GM19351 (cell line): ENCODE results near the gene MUC13.

Experiments
- ATAC-seq: cut with Tn5 transposase; IDR thresholded peaks from one replicate; pipeline ENCODE4 v1.9.1; 2021; ENCODE audit warnings: mild to moderate bottlenecking, moderate library complexity; ENCODE audit not compliant: unreplicated experiment

Gene MUC13

DNA sequence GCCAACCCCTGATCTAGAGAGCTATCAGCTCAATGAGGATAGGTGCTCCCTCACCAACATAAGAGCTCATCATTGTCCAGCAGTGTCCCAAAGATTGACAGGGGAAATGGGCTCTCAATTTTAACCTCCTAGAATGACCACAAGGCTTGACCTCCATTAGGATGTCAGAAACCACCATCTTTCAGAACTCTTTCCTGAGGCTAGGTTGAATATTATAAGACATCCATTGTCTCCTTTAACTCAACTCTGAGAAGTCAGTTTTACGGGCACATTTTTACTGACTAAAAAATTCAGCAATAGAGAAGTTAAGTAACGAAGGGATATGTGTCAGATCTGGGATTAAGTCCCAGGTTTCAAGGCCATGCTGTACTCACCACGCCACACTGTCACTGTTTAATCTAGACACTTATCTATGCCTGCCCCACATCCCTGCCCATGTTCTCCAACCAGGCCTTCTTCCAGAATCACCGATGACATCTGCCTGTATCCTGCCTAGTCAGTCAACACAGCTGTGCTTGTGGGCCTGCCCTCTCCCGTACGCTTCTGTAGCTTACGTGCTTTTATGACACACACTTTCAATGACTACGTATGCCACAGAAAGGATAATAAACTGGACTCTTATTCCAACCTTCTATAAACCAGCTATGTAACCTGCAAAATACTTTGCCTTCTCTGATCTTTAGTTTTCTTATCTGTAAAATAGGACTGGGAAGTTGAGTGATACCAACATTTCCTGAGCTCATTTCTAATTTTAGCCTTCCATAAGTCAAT is 17.1 kb upstream of the MUC13 start:
- ATAC-seq = no peak

DNA sequence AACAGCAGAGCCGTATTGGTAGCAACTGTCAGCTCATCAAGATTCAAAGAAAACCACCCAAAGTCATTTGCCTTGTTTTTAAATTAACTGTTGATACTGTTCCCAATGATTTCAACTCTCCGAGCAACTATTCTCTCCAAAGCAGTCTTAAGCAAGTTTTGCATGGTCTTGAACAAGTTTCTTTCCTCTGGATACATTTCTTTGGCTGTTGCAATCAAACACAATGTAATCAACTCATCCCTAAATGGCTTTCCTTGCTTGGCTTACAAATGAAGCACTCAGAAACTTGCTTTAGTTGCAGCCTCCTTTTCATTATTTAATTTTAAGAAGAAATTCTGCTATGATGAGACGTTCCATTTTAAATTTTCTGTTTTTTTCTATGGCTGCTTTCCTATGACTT is 15.5 kb upstream of the MUC13 start:
- no peak for ATAC-seq

DNA sequence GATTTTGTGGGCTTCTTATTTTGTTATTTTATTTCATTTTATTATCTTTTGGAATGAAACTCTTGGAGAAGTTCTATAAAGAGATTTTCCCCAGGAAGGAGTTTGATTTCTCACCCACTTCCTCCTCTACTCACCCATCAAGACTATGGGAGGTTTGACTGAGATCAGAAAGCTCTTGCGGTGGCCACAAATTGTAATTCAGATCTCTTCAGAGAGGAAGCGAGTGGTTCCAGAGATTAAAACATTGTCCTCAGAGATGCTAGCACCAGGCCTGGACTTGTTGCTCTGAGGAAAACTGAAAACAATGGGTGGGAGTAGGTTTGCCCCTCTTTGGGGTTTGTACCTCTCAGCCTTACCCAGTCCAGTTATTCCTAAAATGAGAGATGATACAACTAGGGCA is 8.1 kb upstream of the MUC13 start:
- ATAC-seq = no peak

GRCh38 chr3:124941771-124942170 is 7.2 kb upstream of the MUC13 start:
- no peak for ATAC-seq

DNA sequence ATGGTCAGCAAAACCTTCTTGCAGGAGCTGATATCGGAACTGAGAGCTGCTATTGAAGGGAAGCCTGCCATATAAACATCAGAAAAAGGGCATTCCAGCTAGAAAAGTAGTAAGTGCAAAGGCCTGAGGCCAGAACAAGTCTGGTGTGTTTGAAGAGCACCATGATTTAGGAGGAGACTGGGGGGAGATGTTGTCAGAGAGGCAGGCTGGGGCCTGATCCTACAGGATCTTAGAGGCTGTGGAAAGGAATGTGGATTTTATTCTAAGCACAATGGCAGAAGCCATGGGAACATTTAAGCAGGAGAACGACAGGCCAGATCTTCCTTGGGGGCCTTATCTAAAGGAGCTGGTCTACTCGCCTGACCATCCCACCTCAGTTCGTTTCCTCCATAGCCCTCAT is 5.1 kb upstream of the MUC13 start:
- no peak for ATAC-seq

GRCh38 chr3:124938896-124939295 is 4.3 kb upstream of the MUC13 start:
- ATAC-seq = no peak

DNA sequence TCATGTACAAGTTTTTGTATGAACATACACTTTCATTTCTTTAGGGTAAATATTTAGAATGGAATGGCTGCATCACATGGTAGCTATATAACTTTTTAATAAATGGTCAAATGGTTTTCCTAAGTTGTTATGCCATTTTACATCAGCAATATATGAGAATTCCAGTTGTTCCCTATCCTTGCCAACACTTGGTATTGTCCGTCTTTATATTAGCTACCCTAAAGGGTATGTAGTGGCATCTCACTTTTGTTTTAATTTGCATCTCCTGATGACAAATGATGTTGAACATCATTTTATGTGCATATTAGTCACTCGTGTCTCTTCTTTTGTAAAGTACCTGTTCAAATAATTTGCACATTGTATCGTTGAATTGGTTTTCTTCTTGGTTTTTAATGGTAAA is 2.5 kb upstream of the MUC13 start:
- ATAC-seq = no peak

DNA sequence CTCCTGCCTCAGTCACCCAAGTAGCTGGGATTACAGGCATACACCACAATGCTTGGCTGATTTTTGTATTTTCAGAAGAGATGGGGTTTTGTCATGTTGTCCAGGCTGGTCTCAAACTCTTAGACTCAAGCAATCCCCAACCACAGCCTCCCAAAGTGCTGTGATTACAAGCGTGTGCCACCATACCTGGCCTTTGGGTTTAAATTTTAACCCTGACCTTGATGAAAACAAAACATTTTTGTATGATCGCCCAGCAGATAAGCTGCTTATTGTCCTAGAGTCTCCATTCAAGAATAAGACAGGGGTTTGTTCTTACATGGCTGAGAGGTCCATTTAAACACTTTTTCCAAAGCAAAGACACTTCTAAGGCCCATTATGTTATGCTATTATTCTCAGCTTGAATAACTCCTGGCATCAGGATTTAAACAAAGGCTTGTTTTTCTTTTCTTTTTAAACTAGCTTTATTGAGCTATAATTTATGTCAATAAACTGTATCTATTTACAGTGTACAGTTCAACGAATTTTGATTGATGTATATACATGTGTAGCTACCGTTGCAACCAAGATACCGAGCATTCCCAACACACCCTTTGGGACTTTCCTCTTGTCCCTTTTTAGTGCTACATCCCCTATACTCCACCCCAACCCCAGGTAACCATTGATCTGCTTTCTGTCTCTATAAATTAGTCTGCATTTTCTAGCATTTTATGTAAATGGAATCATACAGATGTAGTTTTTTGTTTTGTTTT is 1.4 kb upstream of the MUC13 start:
- ATAC-seq = no peak

GRCh38 chr3:124935264-124935663 is 713 bp upstream of the MUC13 start:
- peak; percentile 64 for ATAC-seq

- ATAC-seq = no peak
Observed at GRCh38 chr3:124928333-124929202, 6.0 kb downstream of the MUC13 start.

DNA sequence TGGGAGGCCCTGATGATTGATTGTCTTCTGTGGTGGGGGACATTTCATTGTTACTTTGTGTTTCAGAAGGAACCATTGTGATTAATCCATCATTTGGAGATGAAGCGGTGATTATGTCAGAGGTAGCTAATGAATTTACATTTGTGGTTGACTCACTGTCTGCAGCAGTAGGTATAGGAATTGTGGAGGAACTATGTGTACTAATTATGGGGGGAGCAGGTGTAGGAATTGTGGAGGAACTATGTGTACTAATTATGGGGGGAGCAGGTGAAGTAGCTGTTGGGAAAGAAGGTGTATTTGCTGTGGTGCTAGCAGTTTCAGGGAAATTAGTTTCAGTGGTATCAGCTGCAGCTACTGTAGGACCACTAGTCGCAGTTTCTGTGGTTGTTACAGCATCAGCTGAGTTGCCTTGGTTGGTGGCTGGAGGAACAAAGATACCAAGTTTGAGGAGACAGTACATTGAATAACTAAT is 6.9 kb downstream of the MUC13 start:
- peak; percentile 68 for ATAC-seq

DNA sequence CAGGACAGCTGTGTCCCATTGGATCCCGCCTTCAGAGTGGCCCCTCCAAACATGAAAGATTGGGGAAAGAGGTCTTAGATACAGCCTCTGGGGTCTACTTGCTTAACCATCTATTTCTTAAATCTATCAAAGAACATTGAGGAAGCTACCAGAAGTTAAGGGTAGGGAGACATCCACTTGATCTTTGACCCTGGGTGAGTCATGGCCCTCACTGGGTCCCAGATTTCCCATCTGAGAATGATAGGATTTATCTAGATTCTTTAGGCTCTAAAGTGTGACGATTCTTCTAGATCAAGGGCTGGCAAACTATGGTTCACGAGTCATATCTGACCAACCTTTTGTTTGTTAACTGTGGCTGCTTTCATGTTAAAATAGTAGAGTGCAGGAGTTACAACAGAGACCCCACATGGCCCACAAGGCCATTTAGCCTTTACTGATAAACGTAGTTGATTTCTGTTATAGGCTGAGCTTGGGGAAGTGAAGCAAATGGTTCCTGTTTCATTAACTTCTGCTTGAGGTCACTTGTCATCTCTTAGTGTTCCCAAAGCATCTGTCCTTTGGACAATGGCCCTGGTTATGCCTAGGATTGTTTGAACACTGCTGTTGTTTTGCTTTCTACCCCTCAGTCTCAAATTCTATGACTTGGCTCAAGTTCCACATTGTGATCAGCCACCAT is 8.0 kb downstream of the MUC13 start:
- ATAC-seq = no peak

GRCh38 chr3:124924741-124925140 is 9.8 kb downstream of the MUC13 start:
- ATAC-seq = no peak

- no peak for ATAC-seq
Observed at GRCh38 chr3:124923833-124924232, 10.7 kb downstream of the MUC13 start.

GRCh38 chr3:124920718-124921117 is 13.8 kb downstream of the MUC13 start:
- ATAC-seq = no peak

DNA sequence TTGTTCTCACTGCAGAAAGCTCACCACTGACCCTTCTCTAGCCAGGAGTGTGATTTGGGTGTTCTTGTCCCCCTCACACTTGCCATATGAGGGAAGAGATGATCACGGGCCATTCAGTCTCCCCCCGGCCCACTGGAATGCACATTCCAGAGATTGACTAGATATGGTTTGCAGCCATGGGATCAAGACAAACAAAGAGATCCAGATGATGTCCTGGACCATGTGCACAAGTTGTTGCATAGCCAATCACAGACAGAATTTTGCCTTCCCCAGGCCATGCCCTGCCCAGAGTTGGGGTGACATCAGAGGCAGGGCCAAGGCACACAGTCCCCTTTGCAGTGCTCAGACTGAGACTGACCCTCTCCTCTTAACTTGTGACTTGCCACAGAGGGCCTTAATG is 14.8 kb downstream of the MUC13 start:
- no peak for ATAC-seq

DNA sequence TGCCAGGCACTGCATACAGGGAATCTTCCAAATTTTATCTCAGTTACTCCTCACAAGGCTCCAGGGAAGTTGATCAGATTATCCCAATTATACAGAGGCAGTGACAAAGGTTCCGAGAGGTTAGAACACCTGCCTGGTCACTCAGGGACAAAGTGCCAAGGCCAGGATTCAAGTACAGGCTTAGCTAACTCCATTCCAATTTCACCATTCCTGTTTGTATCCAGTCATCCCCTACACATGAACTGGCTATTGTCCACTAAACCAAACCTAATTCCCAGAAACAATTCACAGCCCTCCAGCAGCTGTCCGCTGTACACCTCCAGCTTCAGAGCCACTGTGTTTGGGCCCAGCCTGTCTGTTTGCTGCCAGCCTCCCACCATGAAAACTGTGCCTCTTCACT is 16.0 kb downstream of the MUC13 start:
- no peak for ATAC-seq

GRCh38 chr3:124916837-124917409 is 17.6 kb downstream of the MUC13 start:
- no peak for ATAC-seq

GRCh38 chr3:124915254-124915653 is 19.3 kb downstream of the MUC13 start:
- ATAC-seq = no peak

DNA sequence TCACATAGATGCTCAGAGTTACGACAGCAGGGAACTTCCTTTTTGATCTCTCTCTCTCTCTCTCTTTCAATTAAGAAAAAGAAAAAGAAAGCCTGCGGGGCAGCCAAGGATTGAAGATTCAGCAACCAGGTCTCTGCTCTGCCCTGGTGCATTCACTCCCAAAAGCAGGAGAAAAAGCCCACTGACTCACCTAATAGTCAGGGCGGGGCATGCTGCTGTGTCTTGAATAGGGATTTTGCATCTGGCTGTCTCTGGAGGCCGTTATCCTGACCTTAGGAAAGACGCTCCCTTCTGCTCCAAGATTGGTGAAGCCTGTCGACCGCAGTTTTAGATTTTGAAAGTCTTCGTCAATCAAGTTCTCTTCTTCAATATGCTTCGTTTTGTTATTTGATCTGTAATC is 26.6 kb downstream of the MUC13 start:
- no peak for ATAC-seq
